WI38 (cell line): Measurements from ENCODE around the gene GNPTAB.

Experiments
- H3K4me3 ChIP-seq: 2 replicates; pipeline ENCODE4 v1.5.1; 2011; ENCODE audit warnings: low read depth, mild to moderate bottlenecking, control low read depth, low read length
- CTCF ChIP-seq: IDR thresholded peaks from 2 replicates; pipeline ENCODE4 v1.5.1; 2012; ENCODE audit warnings: low read depth, mild to moderate bottlenecking, control low read depth, low read length

Gene GNPTAB

GRCh38 chr12:101799774-101800173 lies 31.0 kb downstream of the GNPTAB start:
- TF ChIP-seq CTCF, result no peak
- no peak overlapping the region for H3K4me3 ChIP-seq

GRCh38 chr12:101795786-101796185 lies 35.0 kb downstream of the GNPTAB start:
- no peak overlapping the region for H3K4me3 ChIP-seq
- no peak for TF ChIP-seq CTCF

- no peak for TF ChIP-seq CTCF
- H3K4me3 ChIP-seq, result no peak overlapping the region
Measured at GRCh38 chr12:101795013-101795412, 35.7 kb downstream of the GNPTAB start.

- no peak overlapping the region for H3K4me3 ChIP-seq
- no peak for TF ChIP-seq CTCF
Measured at GRCh38 chr12:101794574-101794973, 36.2 kb downstream of the GNPTAB start.

GRCh38 chr12:101793401-101793800 lies 37.4 kb downstream of the GNPTAB start:
- no peak overlapping the region for H3K4me3 ChIP-seq
- TF ChIP-seq CTCF, result no peak

GRCh38 chr12:101792046-101792931 lies 38.5 kb downstream of the GNPTAB start:
- TF ChIP-seq CTCF, result no peak
- H3K4me3 ChIP-seq, result no peak overlapping the region

GRCh38 chr12:101789171-101789570 lies 41.6 kb downstream of the GNPTAB start:
- no peak overlapping the region for H3K4me3 ChIP-seq
- no peak for TF ChIP-seq CTCF
